NB4 (cell line): ENCODE results near the gene ARHGAP24.

Experiments
- DNase-seq: peaks from one replicate; pipeline ENCODE4 v3.0.0; 2010; ENCODE audit warnings: low read depth
- H3K4me3 ChIP-seq: one replicate; pipeline ENCODE4 v1.5.1; 2011; ENCODE audit warnings: mild to moderate bottlenecking, low read depth, low read length, moderate library complexity
- MYC ChIP-seq: IDR thresholded peaks from 2 replicates; pipeline ENCODE4 v1.6.1; 2011; ENCODE audit warnings: low read depth, low read length
- POLR2A ChIP-seq: IDR thresholded peaks from 2 replicates; pipeline ENCODE4 v1.6.1; 2011; ENCODE audit warnings: mild to moderate bottlenecking; ENCODE audit not compliant: insufficient read length; ENCODE audit errors: extremely low read depth
- TF ChIP-seq, protein P1 (sequence below): IDR thresholded peaks from one replicate; pipeline ENCODE4 v1.5.1; 2012; ENCODE audit warnings: low read depth, low read length
- TF ChIP-seq, protein P2 (sequence below): IDR thresholded peaks from 2 replicates; pipeline ENCODE4 v1.6.1; 2011; ENCODE audit warnings: low read depth, low read length

ARHGAP24 gene

DNA sequence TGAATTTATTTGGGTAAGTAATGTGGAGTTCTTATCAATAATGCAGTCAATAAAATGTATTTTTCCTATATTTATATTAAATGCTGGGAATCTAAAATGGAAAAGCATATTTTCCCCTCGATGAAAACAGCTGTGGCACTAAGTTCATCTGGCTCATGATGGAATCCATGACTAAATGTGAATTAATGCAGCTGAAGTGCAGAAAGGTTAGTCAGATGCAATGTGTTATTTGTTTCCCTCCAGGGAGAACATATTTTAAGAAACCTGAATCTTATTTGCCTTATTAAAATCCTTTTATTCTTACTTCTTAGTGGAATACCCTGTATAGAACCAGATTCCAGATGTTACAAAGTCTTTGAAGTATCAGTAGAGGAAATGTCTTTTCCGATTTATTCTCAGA lies 247.9 kb downstream of the ARHGAP24 start:
- no peak overlapping the region for H3K4me3 ChIP-seq
- TF ChIP-seq, protein P1, sequence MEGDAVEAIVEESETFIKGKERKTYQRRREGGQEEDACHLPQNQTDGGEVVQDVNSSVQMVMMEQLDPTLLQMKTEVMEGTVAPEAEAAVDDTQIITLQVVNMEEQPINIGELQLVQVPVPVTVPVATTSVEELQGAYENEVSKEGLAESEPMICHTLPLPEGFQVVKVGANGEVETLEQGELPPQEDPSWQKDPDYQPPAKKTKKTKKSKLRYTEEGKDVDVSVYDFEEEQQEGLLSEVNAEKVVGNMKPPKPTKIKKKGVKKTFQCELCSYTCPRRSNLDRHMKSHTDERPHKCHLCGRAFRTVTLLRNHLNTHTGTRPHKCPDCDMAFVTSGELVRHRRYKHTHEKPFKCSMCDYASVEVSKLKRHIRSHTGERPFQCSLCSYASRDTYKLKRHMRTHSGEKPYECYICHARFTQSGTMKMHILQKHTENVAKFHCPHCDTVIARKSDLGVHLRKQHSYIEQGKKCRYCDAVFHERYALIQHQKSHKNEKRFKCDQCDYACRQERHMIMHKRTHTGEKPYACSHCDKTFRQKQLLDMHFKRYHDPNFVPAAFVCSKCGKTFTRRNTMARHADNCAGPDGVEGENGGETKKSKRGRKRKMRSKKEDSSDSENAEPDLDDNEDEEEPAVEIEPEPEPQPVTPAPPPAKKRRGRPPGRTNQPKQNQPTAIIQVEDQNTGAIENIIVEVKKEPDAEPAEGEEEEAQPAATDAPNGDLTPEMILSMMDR = no peak
- TF ChIP-seq, protein P2, sequence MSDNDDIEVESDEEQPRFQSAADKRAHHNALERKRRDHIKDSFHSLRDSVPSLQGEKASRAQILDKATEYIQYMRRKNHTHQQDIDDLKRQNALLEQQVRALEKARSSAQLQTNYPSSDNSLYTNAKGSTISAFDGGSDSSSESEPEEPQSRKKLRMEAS = no peak
- TF ChIP-seq POLR2A (no peak), MYC (no peak)
- no peak for DNase-seq

DNA sequence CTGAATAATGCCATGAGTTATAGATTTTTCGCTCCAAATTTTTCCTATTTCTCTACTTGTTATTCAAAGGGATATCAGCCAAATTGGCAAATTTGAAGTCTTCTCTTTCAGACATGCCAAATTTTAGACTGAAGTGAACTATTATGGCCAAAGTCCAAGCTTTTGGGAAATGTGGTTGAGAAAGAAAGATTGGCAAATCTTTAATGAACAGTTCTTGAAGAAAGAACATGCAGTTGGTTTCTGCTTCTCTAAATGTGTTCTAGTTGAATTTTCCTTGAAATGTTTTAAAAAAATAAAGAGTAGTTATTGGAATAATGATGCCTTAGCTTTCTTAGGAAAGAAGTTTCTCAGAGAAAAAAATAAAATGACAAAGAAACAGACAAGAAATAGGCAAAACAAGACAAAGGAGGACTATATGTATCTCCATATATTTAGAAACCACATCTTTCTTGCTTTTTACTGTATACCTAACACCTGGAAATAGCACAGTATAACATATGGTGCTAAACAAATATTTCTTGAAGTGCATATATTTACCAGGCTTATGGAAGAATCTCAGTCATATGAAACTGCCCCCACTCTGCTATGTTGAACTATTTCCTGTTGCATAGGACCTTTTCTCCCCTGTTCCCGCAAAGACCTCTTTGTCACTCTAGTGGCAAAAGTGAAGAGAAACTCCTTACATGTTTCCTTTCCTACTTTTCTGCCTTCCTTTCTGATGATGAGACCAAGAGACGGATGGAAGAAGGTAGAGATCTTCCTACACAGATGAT lies 250.0 kb downstream of the ARHGAP24 start:
- H3K4me3 ChIP-seq = no peak overlapping the region
- TF ChIP-seq, protein P2 = no peak
- TF ChIP-seq POLR2A (no peak), MYC (no peak)
- TF ChIP-seq, protein P1 = no peak
- no peak for DNase-seq

DNA sequence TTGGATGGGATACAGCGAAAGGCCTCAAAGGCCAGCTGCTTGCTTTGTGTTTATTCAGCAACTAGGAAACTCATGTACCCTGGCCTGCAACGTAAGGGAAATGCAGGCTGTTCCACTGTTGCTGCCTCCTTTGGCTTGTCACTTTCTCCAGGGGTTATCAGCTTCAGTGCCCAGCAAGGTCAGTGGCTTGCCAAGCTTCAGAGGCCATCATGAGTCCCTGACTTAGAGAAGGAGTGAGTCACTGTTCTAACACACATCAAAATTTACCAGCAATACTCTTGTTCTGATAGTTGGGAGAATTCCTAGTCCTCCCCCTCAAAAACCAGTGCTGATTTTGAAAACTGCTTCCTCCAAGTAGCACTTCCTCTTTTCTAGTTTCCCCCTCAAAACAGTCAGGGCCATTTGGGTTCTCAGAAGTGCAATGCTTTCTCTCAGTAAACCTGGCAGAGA lies 250.8 kb downstream of the ARHGAP24 start:
- no peak overlapping the region for H3K4me3 ChIP-seq
- peak; percentile 81 for DNase-seq
- no peak for TF ChIP-seq POLR2A
- TF ChIP-seq, protein P2 = no peak
- TF ChIP-seq, protein P1 = no peak
- TF ChIP-seq MYC = no peak

DNA sequence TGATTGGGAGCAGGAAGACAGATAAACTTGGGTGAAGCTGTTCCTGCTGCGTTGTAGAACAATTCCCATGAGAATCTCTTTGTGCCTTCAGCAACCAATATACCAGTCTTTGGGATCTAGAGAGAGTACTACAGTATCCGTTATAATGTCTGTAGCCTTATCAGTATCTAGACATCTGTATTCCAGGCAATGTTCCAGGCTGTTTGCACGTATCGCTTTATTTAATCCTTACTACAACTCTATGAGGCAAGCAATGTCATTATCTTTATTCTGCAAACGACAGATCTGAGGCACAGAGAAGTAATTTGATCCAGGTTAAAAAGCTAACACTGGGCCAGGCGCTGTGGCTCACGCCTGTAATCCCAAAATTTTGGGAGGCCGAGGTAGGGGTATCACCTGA lies 251.6 kb downstream of the ARHGAP24 start:
- TF ChIP-seq, protein P1 = no peak
- TF ChIP-seq, protein P2 = no peak
- no peak for TF ChIP-seq MYC
- TF ChIP-seq POLR2A = no peak

DNA sequence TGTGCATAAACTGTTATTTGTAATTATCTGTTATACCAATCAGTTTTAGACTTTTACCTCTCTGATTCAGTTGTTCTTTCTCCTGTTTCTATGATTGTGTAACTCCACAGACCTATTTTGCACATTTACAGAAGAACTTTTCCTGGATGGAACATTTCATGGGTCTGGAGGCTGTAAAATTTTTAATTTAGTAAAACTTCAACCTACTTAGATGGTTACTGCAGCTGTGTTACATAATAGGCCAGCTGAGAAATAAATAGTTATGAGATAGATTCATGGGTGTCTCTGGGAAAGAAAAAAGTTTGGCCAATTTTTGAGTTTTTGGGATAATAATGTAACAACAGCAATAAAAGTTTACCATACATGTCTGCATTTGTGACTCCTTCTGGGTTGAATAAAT lies 253.5 kb downstream of the ARHGAP24 start:
- no peak overlapping the region for H3K4me3 ChIP-seq
- TF ChIP-seq, protein P2 = no peak
- TF ChIP-seq MYC (no peak), POLR2A (no peak)
- TF ChIP-seq, protein P1 = no peak
- DNase-seq = no peak

More for the DNA sequence above, 251.6 kb downstream of the ARHGAP24 start:
- DNase-seq = no peak
- H3K4me3 ChIP-seq = no peak overlapping the region
